Endothelial cell (in vitro differentiated cells): Measurements from ENCODE around the gene TRHDE. TPM values are rescaled to one million over a fixed set of nuclear protein-coding genes. Genes with fewer than 3 reads are reported as not detected.

ENCODE experiments used
- DNase-seq: peaks from one replicate; pipeline ENCODE4 v3.0.0; 2021; ENCODE audit warnings: low spot score
- H3K27ac Mint-ChIP-seq: one replicate; pipeline ENCODE4 v1.8.0; 2021; ENCODE audit warnings: mixed read lengths, inconsistent platforms; ENCODE audit not compliant: unreplicated experiment
- H3K27me3 Mint-ChIP-seq: one replicate; pipeline ENCODE4 v1.8.0; 2021; ENCODE audit warnings: mild to moderate bottlenecking, moderate library complexity, mixed read lengths, inconsistent platforms; ENCODE audit not compliant: unreplicated experiment
- H3K36me3 Mint-ChIP-seq: one replicate; pipeline ENCODE4 v1.8.0; 2021; ENCODE audit warnings: mild to moderate bottlenecking, low read depth, mixed read lengths, inconsistent platforms; ENCODE audit not compliant: unreplicated experiment
- H3K4me1 Mint-ChIP-seq: one replicate; pipeline ENCODE4 v1.8.0; 2021; ENCODE audit warnings: mild to moderate bottlenecking, mixed read lengths, inconsistent platforms; ENCODE audit not compliant: unreplicated experiment
- H3K4me3 Mint-ChIP-seq: one replicate; pipeline ENCODE4 v1.8.0; 2021; ENCODE audit warnings: mild to moderate bottlenecking, mixed read lengths, inconsistent platforms; ENCODE audit not compliant: unreplicated experiment
- H3K9me3 Mint-ChIP-seq: one replicate; pipeline ENCODE4 v1.8.0; 2021; ENCODE audit warnings: mixed read lengths, inconsistent platforms; ENCODE audit not compliant: unreplicated experiment
- total RNA-seq: library from RNA; stranded (reverse); fragmentation: NEBNext Ultra II Directional; extraction: Animal tissue kit (Norgen Biotek cat#: 25700); gene quantifications from one replicate; pipeline ENCODE4 v1.2.1, GENCODE V29; 2021; ENCODE audit not compliant: unreplicated experiment
- TF ChIP-seq, protein P1 (sequence below): fragments of 200-600 bp; sonication (generic); IDR thresholded peaks from one replicate; pipeline ENCODE4 v1.5.0; 2021; ENCODE audit warnings: antibody characterized with exemption; ENCODE audit not compliant: unreplicated experiment

TRHDE gene
- total RNA-seq, 1 donor from 2014 or later: 0.54 TPM

DNA sequence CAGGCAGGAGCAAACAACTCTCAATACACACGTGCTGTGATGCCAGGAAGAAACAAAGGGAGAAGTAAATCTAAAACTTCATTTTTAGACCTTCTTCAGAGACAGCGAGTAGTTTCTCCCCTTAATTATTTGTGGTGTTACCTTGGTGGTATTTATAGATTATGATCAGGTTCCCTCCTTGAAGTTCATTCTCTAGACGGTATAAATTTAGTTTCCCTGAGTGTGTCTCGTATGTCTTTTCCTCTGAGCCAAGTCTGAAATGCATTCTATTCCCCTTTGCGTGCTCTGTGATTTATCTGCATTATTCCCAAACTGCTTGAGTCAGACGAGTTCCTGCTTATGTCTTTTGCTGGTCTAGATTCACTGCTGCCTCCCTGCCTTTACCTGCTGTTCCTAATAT, 65.2 kb downstream of the TRHDE start:
- H3K27me3 Mint-ChIP-seq: no peaks in the 10 kb centered on the region
- no peaks in the 10 kb centered on the region for H3K9me3 Mint-ChIP-seq
- no peak overlapping the region for H3K27ac Mint-ChIP-seq
- TF ChIP-seq, protein P1, sequence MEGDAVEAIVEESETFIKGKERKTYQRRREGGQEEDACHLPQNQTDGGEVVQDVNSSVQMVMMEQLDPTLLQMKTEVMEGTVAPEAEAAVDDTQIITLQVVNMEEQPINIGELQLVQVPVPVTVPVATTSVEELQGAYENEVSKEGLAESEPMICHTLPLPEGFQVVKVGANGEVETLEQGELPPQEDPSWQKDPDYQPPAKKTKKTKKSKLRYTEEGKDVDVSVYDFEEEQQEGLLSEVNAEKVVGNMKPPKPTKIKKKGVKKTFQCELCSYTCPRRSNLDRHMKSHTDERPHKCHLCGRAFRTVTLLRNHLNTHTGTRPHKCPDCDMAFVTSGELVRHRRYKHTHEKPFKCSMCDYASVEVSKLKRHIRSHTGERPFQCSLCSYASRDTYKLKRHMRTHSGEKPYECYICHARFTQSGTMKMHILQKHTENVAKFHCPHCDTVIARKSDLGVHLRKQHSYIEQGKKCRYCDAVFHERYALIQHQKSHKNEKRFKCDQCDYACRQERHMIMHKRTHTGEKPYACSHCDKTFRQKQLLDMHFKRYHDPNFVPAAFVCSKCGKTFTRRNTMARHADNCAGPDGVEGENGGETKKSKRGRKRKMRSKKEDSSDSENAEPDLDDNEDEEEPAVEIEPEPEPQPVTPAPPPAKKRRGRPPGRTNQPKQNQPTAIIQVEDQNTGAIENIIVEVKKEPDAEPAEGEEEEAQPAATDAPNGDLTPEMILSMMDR: no peak
- no peak overlapping the region for H3K4me3 Mint-ChIP-seq
- H3K4me1 Mint-ChIP-seq: no peaks in the 10 kb centered on the region
- DNase-seq: no peak
- H3K36me3 Mint-ChIP-seq: no peaks in the 10 kb centered on the region

DNA sequence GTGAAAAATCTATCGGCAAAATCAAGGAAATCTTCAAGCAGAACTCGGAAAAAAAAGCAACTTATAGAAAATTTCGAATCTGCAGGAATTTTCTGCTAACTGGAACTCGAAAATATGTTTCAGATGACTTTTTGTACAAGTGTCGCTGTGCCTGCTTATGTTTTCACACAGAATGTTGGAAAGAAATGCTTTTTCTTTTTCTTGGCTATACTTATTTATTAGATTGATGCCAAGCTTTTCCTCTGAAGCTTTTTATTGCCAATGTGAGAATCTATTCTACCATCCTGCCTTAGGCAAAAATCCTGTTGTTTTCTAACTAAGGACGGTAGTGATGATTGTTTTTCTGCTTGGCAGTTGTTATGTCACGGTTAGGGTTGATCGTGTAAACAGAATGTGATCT, 65.8 kb downstream of the TRHDE start:
- TF ChIP-seq, protein P1: no peak
- no peak overlapping the region for H3K4me3 Mint-ChIP-seq
- no peaks in the 10 kb centered on the region for H3K4me1 Mint-ChIP-seq
- DNase-seq: no peak
- no peaks in the 10 kb centered on the region for H3K9me3 Mint-ChIP-seq
- no peaks in the 10 kb centered on the region for H3K36me3 Mint-ChIP-seq
- no peaks in the 10 kb centered on the region for H3K27me3 Mint-ChIP-seq
- H3K27ac Mint-ChIP-seq: no peak overlapping the region

DNA sequence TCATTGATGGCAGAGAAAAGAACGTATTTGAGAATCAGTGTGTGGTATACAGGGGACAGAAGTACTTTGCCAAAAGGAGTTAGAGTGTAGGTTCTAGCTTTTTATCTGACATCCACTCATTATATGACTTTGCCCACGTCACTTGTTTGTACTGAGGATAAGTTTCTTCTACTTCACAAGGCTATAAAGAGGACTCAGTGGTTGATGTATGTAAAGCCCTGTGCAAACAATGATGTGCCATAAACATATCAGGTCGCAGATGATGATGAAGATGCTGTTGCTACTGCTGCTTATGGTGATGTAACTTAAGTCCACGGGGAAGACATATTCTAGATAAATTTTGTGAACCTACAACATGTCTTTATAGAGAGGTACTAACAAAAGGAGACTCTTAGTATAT, 66.3 kb downstream of the TRHDE start:
- DNase-seq: no peak
- Mint-ChIP-seq H3K27me3 (no peaks in the 10 kb centered on the region), H3K27ac (no peak overlapping the region), H3K4me3 (no peak overlapping the region), H3K4me1 (no peaks in the 10 kb centered on the region), H3K9me3 (no peaks in the 10 kb centered on the region), H3K36me3 (no peaks in the 10 kb centered on the region)
- TF ChIP-seq, protein P1: no peak

DNA sequence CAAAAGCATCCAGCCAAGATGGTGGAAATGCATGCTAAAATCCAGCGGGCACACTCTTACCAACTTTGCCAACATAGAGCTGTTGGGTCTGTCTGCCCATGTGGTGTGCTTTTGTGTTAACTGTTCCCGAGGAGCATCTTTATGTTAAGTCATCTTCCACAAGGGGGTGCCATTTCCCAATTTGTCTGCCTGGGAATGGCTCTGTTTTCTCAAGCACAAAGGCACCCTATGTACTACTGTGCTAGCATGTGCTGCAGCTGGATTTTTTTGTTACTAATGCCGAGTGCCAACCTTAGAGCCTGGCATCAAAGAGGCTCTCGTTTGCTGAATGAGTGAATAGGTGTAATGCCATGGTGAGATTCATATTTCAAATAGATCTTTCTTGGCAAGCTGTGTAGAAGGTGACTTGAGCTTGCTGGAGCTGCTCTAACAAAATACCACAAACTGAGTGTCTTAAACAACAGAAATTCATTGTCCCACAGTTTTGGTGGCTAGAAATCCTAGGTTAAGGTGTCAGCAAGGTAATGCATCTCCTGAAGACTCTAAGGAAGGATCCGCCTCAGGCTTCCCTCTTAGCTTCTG, 74.3 kb downstream of the TRHDE start:
- no peaks in the 10 kb centered on the region for H3K4me1 Mint-ChIP-seq
- no peaks in the 10 kb centered on the region for H3K36me3 Mint-ChIP-seq
- DNase-seq: peak; percentile 84
- H3K27me3 Mint-ChIP-seq: no peaks in the 10 kb centered on the region
- H3K9me3 Mint-ChIP-seq: no peaks in the 10 kb centered on the region
- H3K27ac Mint-ChIP-seq: no peak overlapping the region
- no peak overlapping the region for H3K4me3 Mint-ChIP-seq
- TF ChIP-seq, protein P1: peak; percentile 87

DNA sequence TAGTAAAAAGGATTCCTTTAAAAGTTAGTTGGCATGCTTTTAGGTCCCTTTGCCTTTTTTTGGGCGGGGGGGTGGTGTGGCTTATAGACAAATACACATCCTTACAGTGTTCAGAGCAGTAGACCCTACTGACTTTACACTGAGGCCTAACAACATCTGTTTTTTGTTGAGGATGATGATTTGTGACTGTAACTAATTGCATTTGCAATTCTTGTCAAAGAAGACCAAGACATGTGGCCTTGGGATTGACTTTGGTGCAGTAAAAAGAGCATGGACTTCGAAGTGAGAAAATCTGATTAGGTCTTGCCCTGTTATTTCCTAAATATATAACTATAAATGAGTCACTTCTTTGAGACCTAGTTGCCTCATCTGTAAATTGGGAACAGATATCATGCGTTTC, 77.3 kb downstream of the TRHDE start:
- Mint-ChIP-seq H3K4me3 (no peak overlapping the region), H3K27me3 (no peaks in the 10 kb centered on the region), H3K36me3 (no peaks in the 10 kb centered on the region), H3K9me3 (no peaks in the 10 kb centered on the region), H3K27ac (no peak overlapping the region), H3K4me1 (no peaks in the 10 kb centered on the region)
- TF ChIP-seq, protein P1: no peak
- no peak for DNase-seq
